NCI-H748 treated with DMSO at 0.1 percent for 48 hours (cell line): ENCODE data around the gene TCHP.
"Not testable (repeated sequence)": the region's sequence is repeated elsewhere in the genome, so short reads cannot be mapped to it uniquely, and the experiment has no call there.

Source experiments
- DNase-seq: peaks from one replicate; lab custom pipeline; 2025; lab: John Stamatoyannopoulos, UW

Gene TCHP, protein sequence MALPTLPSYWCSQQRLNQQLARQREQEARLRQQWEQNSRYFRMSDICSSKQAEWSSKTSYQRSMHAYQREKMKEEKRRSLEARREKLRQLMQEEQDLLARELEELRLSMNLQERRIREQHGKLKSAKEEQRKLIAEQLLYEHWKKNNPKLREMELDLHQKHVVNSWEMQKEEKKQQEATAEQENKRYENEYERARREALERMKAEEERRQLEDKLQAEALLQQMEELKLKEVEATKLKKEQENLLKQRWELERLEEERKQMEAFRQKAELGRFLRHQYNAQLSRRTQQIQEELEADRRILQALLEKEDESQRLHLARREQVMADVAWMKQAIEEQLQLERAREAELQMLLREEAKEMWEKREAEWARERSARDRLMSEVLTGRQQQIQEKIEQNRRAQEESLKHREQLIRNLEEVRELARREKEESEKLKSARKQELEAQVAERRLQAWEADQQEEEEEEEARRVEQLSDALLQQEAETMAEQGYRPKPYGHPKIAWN

DNA sequence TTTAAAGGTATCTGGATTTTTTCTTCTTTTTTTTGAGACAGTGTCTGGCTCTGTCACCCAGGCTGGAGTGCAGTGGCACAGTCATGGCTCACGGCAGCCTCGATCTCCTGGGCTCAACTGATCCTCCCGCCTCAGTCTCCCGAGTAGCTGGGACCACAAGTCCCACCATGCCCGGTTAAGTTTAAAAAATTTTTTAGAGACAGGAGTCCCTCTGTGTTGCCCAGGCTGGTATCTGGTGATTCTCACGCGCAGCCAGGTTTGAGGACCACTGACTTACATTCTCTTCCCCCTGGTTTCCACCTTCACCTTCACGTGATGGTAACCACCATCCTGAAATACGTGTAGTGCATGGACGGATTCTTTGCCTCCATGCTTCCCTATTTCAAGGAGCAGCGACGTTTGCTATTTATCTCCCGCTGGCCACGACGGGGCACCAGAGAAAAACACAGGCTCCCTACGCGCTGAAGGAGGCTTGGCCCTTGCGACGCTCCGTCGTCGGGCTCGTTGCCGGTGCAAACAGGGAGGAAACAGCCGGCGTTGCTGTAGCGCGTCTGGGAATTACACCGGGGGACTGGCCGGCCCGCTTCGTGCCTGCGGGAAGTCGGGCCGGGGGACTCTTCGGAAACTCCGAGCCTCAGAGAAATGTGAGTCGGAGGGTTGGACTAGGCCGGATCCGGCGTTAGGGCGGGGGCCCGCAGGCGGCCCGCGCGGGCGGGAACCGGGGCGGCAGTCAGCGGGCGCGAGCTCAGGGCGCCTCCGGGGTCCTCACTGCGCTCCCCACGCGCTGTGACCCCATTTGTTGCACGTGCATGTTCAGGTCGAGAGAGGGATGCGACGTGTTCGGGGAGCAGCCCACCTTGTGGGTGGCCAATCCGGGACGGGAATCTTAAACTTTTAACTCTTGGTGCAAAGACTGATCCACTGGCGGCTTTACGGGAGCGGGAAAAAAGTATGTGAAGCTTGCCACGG, at the start of gene TCHP:
TSS of gene TCHP (plus strand) at position 492 of the 969 bp plus-strand sequence. CDS start 2,753 bp downstream, outside the sequence.
- DNase-seq = peak; percentile 71

GRCh38 chr12:109850518-109850917, 49.6 kb upstream of the TCHP start:
- not testable (repeated sequence) for DNase-seq

DNA sequence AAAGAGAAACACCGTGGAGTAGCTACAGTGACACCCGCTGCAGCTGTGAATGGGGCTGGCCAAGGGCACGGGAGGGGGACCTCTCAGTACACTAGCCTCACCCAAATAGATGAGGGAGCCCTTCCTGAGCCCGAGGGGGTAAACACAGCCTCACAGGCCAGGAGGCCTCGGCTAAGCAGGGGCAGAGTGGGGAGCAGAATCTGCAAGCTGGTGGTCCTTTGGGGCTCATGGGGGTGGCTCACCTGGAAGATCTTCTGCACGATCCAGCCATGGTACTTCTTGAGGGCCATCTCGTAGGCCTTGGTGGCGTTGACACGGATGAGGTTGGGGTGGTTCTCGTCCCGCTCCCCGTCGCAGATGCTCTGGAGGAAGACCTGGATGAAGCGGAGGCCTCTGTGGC, 44.7 kb upstream of the TCHP start:
- no peak for DNase-seq

GRCh38 chr12:109857715-109858114, 42.4 kb upstream of the TCHP start:
- DNase-seq = no peak

DNA sequence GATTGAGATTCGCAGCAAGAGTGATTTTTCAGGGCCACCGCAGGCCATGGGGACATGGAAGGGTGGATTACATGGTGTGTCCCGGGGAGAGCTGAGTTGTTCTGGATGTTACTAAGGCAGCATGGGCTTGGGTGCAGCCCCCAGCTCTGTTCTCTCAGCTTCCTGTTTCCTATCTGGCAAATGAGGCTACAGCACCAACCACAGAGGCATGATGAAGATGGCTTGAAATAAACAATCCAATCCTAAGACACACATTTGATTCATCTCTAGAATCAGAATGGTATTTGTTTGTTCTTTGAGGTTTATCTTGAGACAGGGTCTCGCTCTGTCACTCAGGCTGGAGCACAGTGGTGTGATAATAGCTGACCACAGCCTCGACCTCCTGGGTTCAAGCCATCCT, 41.3 kb upstream of the TCHP start:
- no peak for DNase-seq

GRCh38 chr12:109860977-109861376, 39.1 kb upstream of the TCHP start:
- DNase-seq = no peak

- no peak for DNase-seq
These were observed 38.3 kb upstream of the TCHP start for GRCh38 chr12:109861689-109862314.

GRCh38 chr12:109862491-109862890, 37.6 kb upstream of the TCHP start:
- not testable (repeated sequence) for DNase-seq

DNA sequence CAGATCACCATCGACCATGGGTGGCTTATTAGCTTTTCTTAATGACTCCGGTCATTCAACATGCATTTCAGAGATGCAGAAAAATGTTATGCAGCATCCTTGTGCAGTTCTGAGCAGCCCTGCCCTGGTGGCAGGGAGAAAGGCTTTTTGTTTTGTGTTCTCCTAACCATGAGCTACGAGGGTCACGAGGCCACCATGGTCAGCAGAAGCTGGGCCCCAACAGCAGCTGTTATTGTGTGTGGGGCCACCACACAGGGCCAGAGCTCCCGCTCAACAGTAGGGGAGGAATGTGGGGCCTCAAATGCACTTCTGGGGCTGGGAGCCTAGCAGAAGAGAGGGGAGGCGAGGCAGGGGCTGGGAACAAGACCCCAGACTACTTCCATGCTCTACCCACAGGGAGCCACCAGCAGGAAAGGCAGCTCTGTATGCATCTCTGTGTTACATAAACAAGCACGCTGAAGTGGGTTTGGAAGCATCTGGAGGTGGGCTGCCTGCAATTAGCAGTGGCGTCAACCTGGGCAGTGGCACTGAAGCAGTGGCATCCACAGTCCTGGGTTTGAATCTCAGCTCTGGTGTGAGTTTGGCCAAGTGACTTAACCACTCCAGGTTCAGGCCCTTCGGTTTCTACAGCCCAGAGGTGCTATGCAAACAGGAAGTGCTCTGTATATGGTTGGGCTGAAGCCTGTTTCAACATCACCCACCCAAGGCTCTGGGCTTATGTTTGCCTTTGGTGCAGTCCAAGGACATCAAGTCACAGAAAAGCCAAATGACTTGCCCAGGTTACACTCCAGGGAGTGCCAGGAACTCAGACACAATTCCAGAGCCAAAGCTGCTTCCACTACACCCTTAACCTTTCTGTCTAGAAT, 36.0 kb upstream of the TCHP start:
- no peak for DNase-seq

DNA sequence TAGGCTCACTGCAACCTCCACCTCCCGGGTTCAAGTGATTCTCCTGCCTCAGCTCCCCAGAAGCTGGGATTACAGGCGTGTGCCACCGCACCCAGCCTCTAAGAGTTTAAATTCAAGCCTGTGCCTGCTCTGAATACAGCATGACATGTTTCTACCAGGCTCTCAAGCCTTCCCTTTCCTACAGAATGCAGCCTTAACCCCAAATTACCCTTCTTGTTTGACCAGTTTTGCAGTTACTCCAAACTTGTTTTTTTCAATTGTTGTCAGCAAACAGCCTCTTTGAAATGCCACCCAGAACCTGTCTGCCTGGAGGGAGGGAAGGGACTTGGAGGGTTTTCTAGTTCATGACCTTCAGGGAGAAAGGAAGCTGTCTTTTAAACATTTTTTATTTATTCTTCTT, 35.2 kb upstream of the TCHP start:
- DNase-seq = no peak

GRCh38 chr12:109868182-109869051, 31.7 kb upstream of the TCHP start:
- DNase-seq = no peak

GRCh38 chr12:109870648-109871047, 29.4 kb upstream of the TCHP start:
- no peak for DNase-seq

DNA sequence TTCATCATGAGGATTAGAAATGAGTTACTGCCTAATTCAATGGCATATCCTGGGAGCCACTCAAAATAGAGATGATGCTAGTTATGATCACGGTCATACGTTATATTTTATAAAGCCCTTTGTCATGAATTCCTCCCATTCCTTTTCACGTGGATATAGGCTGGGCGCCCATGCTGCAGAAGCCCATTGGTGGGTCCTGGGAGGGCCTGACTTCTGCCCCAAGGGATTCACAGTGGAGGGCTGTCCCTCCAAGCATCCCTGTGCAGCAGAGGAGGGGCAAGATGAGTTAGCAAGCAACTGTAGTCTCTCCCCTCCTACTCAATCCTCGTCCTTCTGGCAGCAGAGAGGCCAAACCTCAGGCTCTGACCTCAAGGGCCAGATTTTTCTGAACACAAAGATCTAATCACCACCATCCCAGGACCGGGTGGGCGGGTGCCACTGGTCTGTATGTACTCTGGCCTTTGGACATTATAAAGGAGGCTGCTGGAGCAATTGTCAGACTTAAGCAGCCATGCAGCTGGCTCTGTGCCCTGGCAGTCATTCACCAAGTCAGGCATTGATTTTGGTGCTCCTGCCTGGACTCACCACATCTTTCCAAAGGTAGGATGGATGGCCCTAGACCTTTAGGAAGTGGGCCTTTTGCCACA, 28.3 kb upstream of the TCHP start:
- no peak for DNase-seq

- DNase-seq = no peak
These were observed 26.4 kb upstream of the TCHP start for GRCh38 chr12:109873653-109874052.

- DNase-seq = peak; percentile 7
These were observed 24.4 kb upstream of the TCHP start for GRCh38 chr12:109875572-109876131.

DNA sequence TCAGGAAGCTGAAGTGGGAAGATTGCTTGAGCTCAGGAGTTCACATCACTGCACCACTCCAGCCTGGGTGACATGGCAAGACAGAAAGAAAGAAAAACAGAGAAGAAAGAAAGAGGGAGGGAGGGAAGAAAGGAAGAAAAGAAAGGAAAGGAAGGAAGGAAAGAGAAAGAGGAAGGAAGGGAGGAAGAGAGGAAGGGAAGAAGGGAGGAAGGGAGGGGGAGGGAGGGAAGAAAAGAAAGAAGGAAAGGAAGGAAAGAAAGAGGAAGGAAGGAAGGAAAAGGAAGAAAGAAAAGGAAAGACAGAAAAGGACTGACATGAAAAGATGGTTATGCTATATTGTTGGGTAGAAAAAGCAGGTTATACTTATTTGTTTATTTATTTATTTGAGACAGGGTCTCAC, 23.7 kb upstream of the TCHP start:
- no peak for DNase-seq

- no peak for DNase-seq
These were observed 22.4 kb upstream of the TCHP start for GRCh38 chr12:109877504-109878246.

- no peak for DNase-seq
These were observed 21.8 kb upstream of the TCHP start for GRCh38 chr12:109878247-109878625.

DNA sequence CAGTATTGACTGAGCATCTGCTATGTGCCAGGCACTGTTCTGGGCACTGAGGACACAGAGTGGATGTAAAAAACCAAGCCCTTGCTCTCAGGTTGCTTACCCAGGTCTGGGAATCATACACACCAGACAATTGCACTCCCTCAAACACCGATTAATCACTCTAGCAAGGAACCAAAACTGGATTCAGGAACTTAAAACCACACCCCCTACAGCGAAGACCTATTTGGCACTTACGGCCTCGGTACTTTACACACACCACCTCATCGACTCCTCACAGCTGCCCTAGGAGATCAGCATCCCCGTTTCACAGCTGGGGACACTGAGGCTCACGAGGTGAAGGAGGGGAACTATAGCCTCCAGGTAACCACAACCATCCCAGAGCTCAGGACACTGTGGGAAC, 21.3 kb upstream of the TCHP start:
- DNase-seq = no peak
